T-helper 9 cell (primary cell): ENCODE data around the gene RNF150.

Experiments
- DNase-seq: peaks from one replicate; pipeline ENCODE4 v3.0.0-alpha.2; 2020

The RNF150 gene

GRCh38 chr4:141130947-141131605 is 2.2 kb downstream of the RNF150 start:
- no peak for DNase-seq

GRCh38 chr4:141127884-141128283 is 5.4 kb downstream of the RNF150 start:
- DNase-seq: no peak

- no peak for DNase-seq
Observed at GRCh38 chr4:141126769-141127168, 6.5 kb downstream of the RNF150 start.

GRCh38 chr4:141124224-141124623 is 9.0 kb downstream of the RNF150 start:
- DNase-seq: no peak

- DNase-seq: no peak
Observed at GRCh38 chr4:141121768-141122454, 11.4 kb downstream of the RNF150 start.

- DNase-seq: no peak
Observed at GRCh38 chr4:141121101-141121500, 12.2 kb downstream of the RNF150 start.

- DNase-seq: no peak
Observed at GRCh38 chr4:141120036-141120593, 13.2 kb downstream of the RNF150 start.

DNA sequence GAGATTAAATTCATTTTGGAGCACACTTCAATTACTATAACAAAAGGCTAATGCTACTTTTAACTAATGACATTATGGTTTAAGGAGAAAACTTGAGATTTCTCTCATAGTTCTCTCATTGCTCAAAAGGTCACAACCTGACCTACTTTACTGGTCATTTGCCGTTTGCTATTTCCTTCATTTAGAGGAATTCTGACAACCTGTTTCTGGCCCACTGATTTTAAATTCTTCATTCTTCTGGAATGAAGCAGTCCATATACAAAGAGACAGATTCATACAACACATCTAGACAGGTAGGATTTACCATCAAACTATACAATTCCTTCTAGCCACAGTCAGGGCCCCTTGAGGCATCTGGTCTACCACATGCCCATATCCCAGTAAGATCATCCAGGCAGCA is 14.2 kb downstream of the RNF150 start:
- DNase-seq: no peak

DNA sequence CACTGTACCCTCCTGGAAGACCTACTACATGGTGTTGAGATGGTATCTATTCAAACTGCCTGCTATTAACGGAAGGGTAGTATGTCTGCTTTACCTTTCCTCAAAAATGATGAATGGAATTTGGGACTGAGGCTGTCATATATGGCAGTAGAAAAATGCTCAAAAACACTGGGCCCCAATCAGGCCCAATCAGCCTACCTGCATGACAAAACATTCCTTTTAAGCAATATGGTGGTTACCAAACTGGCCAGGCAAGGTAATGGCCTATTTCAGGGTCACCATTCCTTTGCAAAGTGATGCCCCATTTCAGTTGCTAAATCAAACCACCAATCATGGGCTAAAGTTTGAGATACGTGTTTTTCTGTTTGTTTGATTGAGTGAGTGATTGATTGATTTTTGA is 14.9 kb downstream of the RNF150 start:
- DNase-seq: no peak

DNA sequence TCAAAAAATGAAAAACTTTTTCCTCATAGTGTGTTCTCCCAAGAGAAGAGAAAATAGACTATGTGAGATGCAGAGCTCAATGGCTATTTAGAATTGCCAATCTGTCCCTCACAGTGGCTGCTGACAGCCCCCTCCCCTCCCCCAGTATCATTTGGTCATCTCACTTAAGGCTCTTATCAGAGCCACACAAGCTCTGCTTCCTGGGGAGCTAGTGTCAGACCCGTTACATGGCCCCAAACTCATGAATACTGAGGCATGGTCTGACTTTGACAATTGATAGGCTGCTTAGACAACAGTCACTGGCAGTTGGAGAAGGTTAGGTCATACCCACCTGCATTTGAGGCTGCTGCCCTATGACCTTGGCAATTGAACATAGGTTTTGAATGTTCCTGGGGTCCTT is 15.3 kb downstream of the RNF150 start:
- no peak for DNase-seq

DNA sequence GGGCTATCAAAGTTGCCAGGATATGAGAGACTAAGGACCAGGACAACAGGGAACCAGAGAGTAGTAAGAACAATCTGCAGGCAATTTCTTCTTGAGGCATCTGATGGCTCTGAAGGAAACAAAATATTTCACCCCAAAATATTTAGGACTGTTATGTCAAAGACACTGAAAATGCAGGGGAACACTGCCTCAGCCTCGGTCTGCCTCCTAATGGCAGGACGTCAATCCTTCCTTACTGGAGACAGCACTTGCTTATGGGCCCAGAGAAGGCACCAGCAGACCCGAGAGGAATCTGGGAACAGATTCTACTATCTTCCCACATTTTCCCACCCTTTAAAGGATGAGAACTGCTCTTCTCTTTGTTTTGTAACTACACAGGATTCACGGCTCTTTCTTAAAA is 23.3 kb downstream of the RNF150 start:
- no peak for DNase-seq

DNA sequence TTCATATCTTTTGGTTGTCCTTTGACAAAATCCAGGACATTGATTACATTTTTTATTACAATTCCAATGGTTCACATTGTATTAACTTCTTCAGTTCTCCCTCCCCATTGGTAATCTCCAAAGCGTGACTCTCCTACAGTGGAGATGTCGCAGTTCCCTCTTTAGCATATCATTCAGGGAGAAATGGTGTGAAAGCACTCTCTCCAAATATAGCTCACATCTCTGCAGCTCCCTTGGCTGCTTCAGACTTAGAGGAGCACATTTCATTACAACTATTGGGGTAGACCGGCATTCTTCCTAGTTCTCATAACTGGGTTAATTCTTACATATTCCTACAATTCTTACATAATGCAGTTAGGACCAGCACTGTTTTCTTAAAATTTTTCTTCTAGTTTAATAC is 25.3 kb downstream of the RNF150 start:
- DNase-seq: no peak

- DNase-seq: no peak
Observed at GRCh38 chr4:141102367-141102766, 30.9 kb downstream of the RNF150 start.

DNA sequence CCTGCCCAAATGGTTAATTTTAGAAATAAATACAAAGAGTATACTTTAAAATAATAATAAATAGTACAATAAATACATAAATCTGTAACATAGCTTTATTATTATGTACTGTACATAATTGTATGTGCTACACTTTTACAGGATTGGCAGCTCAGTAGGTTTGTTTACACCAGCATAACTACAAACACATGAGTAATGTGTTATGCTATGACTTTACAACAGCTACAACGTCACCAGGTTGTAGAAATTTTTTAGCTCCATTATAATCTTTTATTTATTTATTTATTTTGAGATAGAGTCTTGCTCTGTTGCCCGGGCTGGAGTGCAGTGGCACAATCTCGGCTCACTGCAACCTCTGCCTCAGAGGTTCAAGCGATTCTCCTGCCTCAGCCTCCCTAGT is 31.8 kb downstream of the RNF150 start:
- no peak for DNase-seq

GRCh38 chr4:141099326-141099725 is 33.9 kb downstream of the RNF150 start:
- no peak for DNase-seq

GRCh38 chr4:141098163-141098562 is 35.1 kb downstream of the RNF150 start:
- DNase-seq: no peak

DNA sequence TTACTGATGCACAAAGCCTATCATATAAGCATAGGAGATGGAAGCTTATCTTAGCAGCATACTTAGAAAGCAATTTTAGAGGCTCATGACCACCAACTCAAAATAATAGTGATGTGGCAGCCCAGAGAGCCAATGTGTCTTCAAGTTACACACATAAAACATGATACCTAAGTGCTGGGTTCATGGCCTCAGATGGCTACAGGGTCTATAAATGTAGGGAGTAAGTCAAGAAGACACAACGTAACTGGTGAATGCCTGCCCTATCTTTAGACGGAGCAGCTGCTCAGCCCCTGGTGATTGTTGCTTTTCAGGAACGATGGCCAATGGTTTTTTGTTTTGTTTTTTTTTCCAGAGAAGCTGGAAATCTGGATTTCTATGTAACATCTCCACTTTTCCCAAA is 42.8 kb downstream of the RNF150 start:
- DNase-seq: no peak

- DNase-seq: no peak
Observed at GRCh38 chr4:141081921-141082395, 51.3 kb downstream of the RNF150 start.

GRCh38 chr4:141080668-141081067 is 52.6 kb downstream of the RNF150 start:
- no peak for DNase-seq

- DNase-seq: no peak
Observed at GRCh38 chr4:141079393-141079930, 53.8 kb downstream of the RNF150 start.

- DNase-seq: no peak
Observed at GRCh38 chr4:141078871-141079270, 54.4 kb downstream of the RNF150 start.

DNA sequence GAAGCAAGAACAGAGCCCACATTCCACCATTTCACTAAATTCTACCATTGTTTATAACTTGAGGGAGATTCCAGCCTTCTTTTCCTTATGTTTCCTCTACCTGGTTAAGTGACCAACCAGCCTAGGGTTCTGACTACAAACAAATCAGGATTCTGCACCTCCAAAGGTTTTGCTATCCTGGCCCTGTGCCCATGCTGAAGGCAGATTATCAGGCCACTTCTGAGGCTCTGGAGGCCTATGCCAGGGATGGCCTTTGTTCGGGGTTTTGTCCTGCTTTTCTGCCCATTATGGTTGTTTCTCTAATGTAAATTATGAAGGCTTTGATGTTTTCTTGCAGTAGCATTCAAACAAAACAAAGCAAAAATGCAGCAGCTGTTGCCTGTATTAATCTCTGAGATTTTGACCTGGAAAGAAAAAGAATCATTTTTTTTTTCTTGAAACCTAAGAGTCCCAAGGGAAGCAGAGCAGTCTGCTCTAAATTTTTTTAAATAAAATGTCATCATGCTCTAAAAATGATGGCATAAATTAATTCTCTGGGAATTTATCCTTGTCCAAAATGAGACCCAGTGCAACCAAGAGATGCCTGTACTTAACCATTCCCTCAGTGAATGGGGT is 55.6 kb downstream of the RNF150 start:
- no peak for DNase-seq

DNA sequence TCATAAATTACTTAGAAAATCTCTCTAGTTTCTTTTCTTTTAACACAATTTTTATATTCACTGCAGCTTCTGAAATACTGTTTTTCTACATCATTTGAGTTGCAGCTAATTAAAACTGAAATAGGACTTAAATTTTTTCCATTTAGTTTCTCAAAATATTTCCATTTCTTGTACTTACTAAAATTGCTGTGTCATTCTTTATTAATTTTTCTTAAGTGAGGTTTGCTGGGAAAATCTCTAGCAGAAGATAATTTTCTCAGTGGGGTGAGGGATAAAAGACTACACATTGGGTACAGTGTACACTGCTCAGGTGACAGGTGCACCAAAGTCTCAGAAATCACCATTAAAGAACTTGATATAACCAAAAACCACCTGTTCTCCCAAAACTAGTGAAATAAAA is 57.7 kb downstream of the RNF150 start:
- DNase-seq: no peak
